ENCODE measurements around the gene TMA7B.

TMA7B gene

DNA sequence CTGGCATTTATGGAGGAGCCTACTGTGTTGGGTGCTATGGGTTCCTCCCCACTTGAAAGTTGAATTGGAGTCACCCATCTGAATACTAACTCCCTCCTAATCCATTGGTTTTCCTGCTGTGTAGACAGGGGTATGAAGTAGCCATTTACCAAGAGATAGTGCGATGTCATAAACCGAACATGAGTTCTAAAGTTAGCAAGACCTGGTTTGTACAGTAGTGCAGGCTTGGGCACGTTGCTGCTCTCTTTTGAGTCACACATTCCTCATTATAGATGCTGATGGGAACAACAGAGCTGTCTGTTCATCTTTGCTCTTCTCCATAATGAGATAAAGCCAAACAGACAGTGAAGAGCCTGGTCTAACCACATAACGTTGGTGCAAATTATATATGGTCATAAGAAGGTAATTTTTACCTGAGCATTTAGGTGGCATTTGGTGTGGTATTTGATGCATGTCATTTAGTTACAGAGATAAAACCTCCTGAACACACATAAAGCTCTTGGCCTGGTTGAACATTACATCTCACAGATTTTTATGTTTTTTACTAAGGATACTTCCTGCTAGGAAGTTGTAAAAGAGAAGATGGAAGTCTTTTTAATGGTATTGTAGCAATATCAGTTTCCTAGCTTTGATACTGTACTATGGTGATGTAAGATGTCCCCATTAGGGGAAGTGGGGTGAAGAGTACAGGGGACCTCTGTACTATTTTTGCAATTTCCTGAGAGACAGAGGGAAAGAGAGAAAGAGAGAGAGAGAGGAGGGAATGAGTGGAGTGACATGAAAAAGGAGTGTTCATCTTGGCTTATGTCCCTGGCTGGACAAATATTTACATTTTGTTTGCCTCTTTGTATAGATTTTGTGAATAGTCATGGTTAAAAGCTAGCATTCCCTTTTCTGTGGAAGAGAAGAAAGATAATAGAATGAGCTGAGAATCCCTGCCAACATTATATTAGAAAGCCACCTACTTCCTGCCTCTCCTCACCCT, 31.4 kb upstream of the TMA7B start:
- Histone ChIP-seq H3K27ac (no peak overlapping the region), H4K20me1 (ENCODE audit: insufficient read depth) (no peaks in the 10 kb centered on the region), H3K27me3 (ENCODE audit: insufficient read depth, low read depth) (no peaks in the 10 kb centered on the region), H3K79me2 (ENCODE audit: insufficient read depth, low read depth) (no peaks in the 10 kb centered on the region), H3K4me2 (no peak overlapping the region), H3K9ac (no peak overlapping the region), H3K4me1 (ENCODE audit: low read depth, poor library complexity, severe bottlenecking) (no peaks in the 10 kb centered on the region), H3K4me3 (IDR thresholded peaks at IDR 0.05; ENCODE audit: insufficient read depth, low read depth, low read length) (no peak overlapping the region), H3K36me3 (ENCODE audit: insufficient read depth) (no peaks in the 10 kb centered on the region), H2AFZ (ENCODE audit: low read depth) (no peak overlapping the region)
- TF ChIP-seq, protein P1, sequence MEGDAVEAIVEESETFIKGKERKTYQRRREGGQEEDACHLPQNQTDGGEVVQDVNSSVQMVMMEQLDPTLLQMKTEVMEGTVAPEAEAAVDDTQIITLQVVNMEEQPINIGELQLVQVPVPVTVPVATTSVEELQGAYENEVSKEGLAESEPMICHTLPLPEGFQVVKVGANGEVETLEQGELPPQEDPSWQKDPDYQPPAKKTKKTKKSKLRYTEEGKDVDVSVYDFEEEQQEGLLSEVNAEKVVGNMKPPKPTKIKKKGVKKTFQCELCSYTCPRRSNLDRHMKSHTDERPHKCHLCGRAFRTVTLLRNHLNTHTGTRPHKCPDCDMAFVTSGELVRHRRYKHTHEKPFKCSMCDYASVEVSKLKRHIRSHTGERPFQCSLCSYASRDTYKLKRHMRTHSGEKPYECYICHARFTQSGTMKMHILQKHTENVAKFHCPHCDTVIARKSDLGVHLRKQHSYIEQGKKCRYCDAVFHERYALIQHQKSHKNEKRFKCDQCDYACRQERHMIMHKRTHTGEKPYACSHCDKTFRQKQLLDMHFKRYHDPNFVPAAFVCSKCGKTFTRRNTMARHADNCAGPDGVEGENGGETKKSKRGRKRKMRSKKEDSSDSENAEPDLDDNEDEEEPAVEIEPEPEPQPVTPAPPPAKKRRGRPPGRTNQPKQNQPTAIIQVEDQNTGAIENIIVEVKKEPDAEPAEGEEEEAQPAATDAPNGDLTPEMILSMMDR (conservative IDR thresholded peaks at IDR 0.05; ENCODE audit: low read depth, low read length): no peak

DNA sequence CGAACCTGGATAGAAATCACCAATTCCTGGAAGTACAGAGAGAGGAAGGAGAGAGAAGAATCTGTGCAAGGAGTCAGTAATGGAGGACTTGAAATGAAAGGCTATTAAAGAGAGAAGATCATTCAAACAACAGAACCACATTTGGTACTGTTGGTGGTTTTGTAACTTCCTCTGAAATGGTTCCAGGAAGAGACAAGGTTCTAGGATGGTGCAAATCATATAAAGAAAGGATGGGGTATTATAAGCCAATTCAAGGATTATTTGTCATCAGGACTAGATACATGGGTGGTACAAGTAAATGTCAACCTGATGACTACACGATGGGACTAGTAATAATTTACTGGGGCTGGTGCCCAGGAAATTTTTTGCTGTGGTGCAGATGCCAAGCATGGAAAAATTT, 28.9 kb upstream of the TMA7B start:
- H3K9ac ChIP-seq: no peak overlapping the region
- H2AFZ ChIP-seq (ENCODE audit: low read depth): no peak overlapping the region
- no peak overlapping the region for H3K4me2 ChIP-seq
- no peaks in the 10 kb centered on the region for H4K20me1 ChIP-seq (ENCODE audit: insufficient read depth)
- H3K27me3 ChIP-seq (ENCODE audit: insufficient read depth, low read depth): no peaks in the 10 kb centered on the region; the same call in 1 of the 2 replicates
- TF ChIP-seq, protein P1 (conservative IDR thresholded peaks at IDR 0.05; ENCODE audit: low read depth, low read length): no peak
- H3K27ac ChIP-seq: no peak overlapping the region
- H3K36me3 ChIP-seq (ENCODE audit: insufficient read depth): no peaks in the 10 kb centered on the region
- no peaks in the 10 kb centered on the region for H3K79me2 ChIP-seq (ENCODE audit: insufficient read depth, low read depth)
- H3K4me3 ChIP-seq (IDR thresholded peaks at IDR 0.05; ENCODE audit: insufficient read depth, low read depth, low read length): no peak overlapping the region
- no peaks in the 10 kb centered on the region for H3K4me1 ChIP-seq (ENCODE audit: low read depth, poor library complexity, severe bottlenecking)

DNA sequence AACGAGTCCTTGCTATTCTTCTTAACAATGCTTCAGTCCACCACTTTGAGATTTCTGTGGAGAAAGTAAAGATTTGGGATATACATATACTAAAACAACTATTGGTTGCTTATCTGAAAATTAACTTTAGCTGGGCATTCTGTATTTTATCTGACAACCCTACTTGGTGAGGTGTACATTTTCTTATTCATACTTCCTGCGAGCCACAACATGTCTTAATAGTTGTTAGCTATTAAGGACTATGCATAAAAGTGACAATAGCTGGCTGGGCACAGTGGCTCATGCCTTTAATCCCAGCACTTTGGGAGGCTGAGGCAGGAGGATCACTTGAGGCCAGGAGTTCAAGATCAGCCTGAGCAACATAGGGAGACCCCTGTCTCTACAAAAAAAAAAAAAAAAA, 28.0 kb upstream of the TMA7B start:
- Histone ChIP-seq H3K9ac (no peak overlapping the region), H3K27ac (no peak overlapping the region), H3K27me3 (ENCODE audit: insufficient read depth, low read depth) (no peaks in the 10 kb centered on the region; the same call in 1 of the 2 replicates), H4K20me1 (ENCODE audit: insufficient read depth) (no peaks in the 10 kb centered on the region), H3K4me3 (IDR thresholded peaks at IDR 0.05; ENCODE audit: insufficient read depth, low read depth, low read length) (no peak overlapping the region), H2AFZ (ENCODE audit: low read depth) (no peak overlapping the region), H3K36me3 (ENCODE audit: insufficient read depth) (no peaks in the 10 kb centered on the region), H3K4me1 (ENCODE audit: low read depth, poor library complexity, severe bottlenecking) (no peaks in the 10 kb centered on the region), H3K4me2 (no peak overlapping the region), H3K79me2 (ENCODE audit: insufficient read depth, low read depth) (no peaks in the 10 kb centered on the region)
- TF ChIP-seq, protein P1 (conservative IDR thresholded peaks at IDR 0.05; ENCODE audit: low read depth, low read length): no peak

DNA sequence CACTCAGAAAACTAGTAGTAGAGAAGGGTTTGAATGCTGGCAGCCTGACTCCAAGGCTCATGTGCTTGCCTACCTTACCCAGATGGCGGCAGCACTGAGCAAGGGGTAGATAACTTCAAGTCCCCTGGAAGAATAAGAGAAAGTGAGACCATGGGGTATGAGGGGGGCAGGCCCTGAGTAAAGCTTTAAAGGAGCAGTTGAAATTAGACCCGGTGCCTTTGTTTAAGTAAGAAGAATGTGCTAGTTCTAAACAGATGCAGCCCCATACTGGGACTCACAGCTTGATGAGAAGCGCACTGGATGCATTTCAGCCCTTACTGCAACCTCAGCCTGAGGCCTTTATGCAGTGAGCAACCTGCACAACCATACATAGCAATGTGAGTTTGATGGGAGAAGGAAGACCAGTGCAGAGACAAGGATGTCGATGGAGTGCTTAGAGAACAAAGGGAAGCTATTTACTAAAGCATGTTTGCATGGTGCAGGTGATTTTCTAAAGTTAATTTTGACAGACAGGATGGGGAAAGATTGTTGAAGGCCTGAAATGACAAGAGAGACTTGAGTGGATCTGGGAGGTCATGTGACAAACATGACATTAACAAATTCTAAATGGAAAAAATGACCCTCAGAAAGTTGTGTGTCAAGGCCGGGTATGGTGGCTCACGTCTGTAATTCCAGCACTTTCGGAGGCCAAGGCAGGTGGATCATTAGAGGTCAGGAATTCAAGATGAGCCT, 27.1 kb upstream of the TMA7B start:
- no peak overlapping the region for H3K9ac ChIP-seq
- no peaks in the 10 kb centered on the region; the same call in 1 of the 2 replicates for H3K27me3 ChIP-seq (ENCODE audit: insufficient read depth, low read depth)
- H3K27ac ChIP-seq: no peak overlapping the region
- H3K4me2 ChIP-seq: no peak overlapping the region
- TF ChIP-seq, protein P1 (conservative IDR thresholded peaks at IDR 0.05; ENCODE audit: low read depth, low read length): peak; percentile 78
- no peaks in the 10 kb centered on the region for H3K4me1 ChIP-seq (ENCODE audit: low read depth, poor library complexity, severe bottlenecking)
- H3K4me3 ChIP-seq (IDR thresholded peaks at IDR 0.05; ENCODE audit: insufficient read depth, low read depth, low read length): no peak overlapping the region
- no peaks in the 10 kb centered on the region for H3K79me2 ChIP-seq (ENCODE audit: insufficient read depth, low read depth)
- no peaks in the 10 kb centered on the region for H3K36me3 ChIP-seq (ENCODE audit: insufficient read depth)
- H2AFZ ChIP-seq (ENCODE audit: low read depth): no peak overlapping the region
- no peaks in the 10 kb centered on the region for H4K20me1 ChIP-seq (ENCODE audit: insufficient read depth)

Measured in KMS-11 (cell line).